Suprapubic skin (tissue), 4 donors: ENCODE data around the gene RAB3C. TPM values are rescaled to one million over a fixed set of nuclear protein-coding genes. Genes with fewer than 3 reads are reported as not detected.

Experiments used
- DNase-seq, 2 donors: peaks; one replicate each; pipeline ENCODE4 v3.0.0-alpha.2; 2019; ENCODE audit warnings: low spot score in 2 of 2
- H3K27ac ChIP-seq: fragments of 200-600 bp; sonication (generic); one replicate; pipeline ENCODE4 v1.5.1; 2019
- H3K27me3 ChIP-seq: fragments of 200-600 bp; sonication (generic); one replicate; pipeline ENCODE4 v1.5.1; 2019
- H3K36me3 ChIP-seq: fragments of 200-600 bp; sonication (generic); one replicate; pipeline ENCODE4 v1.5.1; 2019
- H3K4me1 ChIP-seq: fragments of 200-600 bp; sonication (generic); one replicate; pipeline ENCODE4 v1.5.1; 2019
- H3K4me3 ChIP-seq: fragments of 200-600 bp; sonication (generic); one replicate; pipeline ENCODE4 v1.5.1; 2019; ENCODE audit warnings: mild to moderate bottlenecking
- H3K9me3 ChIP-seq: fragments of 200-600 bp; sonication (generic); one replicate; pipeline ENCODE4 v1.5.1; 2019
- EP300 ChIP-seq: sonication (generic); formaldehyde crosslinking; IDR thresholded peaks from one replicate; pipeline ENCODE4 v1.6.1; 2017; ENCODE audit warnings: antibody characterized with exemption
- POLR2A ChIP-seq, 2 donors: fragments of 450-650 bp; IDR thresholded peaks; one replicate each; pipeline ENCODE4 v1.6.1; 2017; ENCODE audit warnings: antibody characterized with exemption in 2 of 2, mild to moderate bottlenecking in 2 of 2, moderate library complexity in 2 of 2
- POLR2AphosphoS5 ChIP-seq, 3 donors: sonication (generic); formaldehyde crosslinking; IDR thresholded peaks; one replicate each; pipeline ENCODE4 v1.6.1; 2017; ENCODE audit warnings: antibody characterized with exemption in 3 of 3
- WGBS: methylation state at CpG from one replicate; pipeline ENCODE4 v1.1.5; 2018; 5-methylcytosine and 5-hydroxymethylcytosine counted together
- total RNA-seq, 4 donors: library from RNA; depleted of rRNA; stranded (reverse); fragments of >200 nt; gene quantifications; one replicate each; pipeline ENCODE4 v1.1.0, GENCODE V29; 2016
- TF ChIP-seq, protein P1 (sequence below), 2 donors: fragments of 200-600 bp in 1 of 2; fragments of 450-650 bp in 1 of 2; sonication (generic) in 1 of 2; IDR thresholded peaks; one replicate each; pipeline ENCODE4 v1.5.1; 2016 to 2019; ENCODE audit warnings: antibody characterized with exemption in 2 of 2, mild to moderate bottlenecking in 1 of 2, moderate library complexity in 1 of 2

The RAB3C gene
- total RNA-seq, 4 donors from 2014 or later = 0.08 to 1.1 (median 0.27) TPM

DNA sequence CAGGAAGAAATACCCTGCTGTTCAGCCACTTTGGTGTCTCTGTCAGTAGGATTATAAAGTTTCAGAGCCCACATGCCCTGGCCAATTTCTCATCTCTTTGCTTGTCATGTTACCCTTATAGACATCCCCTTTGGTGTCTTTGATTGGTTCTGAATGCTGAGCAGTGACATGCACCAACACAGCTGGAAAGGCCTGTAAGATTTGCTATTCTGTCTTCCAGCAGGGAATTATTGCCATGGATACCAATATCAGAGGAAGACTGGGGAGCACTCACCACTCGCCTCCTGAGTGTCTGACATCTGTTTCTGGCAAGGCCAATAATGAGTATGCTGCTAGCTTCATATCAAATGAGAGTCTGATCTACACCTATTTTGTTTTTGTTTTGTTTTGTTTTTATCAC, 34.4 kb downstream of the RAB3C start:
- H3K4me1 ChIP-seq = no peaks in the 10 kb centered on the region
- H3K36me3 ChIP-seq = no peaks in the 10 kb centered on the region
- H3K27ac ChIP-seq = no peak overlapping the region
- 83% methylated on average over 1 of the region's 1 CpG for WGBS
- H3K4me3 ChIP-seq = no peak overlapping the region
- no peak for DNase-seq
- TF ChIP-seq POLR2AphosphoS5 (IDR thresholded peaks at IDR 0.05) (no peak), EP300 (no peak), POLR2A (IDR thresholded peaks at IDR 0.05) (no peak)
- TF ChIP-seq, protein P1, sequence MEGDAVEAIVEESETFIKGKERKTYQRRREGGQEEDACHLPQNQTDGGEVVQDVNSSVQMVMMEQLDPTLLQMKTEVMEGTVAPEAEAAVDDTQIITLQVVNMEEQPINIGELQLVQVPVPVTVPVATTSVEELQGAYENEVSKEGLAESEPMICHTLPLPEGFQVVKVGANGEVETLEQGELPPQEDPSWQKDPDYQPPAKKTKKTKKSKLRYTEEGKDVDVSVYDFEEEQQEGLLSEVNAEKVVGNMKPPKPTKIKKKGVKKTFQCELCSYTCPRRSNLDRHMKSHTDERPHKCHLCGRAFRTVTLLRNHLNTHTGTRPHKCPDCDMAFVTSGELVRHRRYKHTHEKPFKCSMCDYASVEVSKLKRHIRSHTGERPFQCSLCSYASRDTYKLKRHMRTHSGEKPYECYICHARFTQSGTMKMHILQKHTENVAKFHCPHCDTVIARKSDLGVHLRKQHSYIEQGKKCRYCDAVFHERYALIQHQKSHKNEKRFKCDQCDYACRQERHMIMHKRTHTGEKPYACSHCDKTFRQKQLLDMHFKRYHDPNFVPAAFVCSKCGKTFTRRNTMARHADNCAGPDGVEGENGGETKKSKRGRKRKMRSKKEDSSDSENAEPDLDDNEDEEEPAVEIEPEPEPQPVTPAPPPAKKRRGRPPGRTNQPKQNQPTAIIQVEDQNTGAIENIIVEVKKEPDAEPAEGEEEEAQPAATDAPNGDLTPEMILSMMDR (IDR thresholded peaks at IDR 0.05) = no peak
- no peaks in the 10 kb centered on the region for H3K9me3 ChIP-seq
- H3K27me3 ChIP-seq = no peaks in the 10 kb centered on the region

DNA sequence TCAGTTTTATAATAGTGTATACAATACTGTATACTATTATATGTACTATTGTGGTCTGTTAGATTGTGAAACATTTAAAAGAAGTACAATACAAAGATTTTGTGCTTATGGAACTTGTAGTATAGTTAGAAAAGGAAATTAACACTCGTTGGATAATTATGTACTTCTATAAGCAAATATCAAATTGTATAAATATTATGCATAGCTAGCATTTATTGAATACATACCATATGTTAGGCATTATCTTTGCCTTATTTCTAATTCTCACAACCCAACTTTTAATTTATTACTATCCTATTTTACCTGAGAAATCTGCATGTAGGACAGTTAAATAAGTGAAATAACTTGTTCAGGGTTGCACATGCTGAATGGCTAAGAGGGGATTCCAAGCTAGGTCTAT, 37.5 kb downstream of the RAB3C start:
- H3K9me3 ChIP-seq = no peaks in the 10 kb centered on the region
- no peak overlapping the region for H3K27ac ChIP-seq
- no peaks in the 10 kb centered on the region for H3K4me1 ChIP-seq
- no peaks in the 10 kb centered on the region for H3K36me3 ChIP-seq
- 88% methylated on average over 1 of the region's 1 CpG for WGBS
- no peaks in the 10 kb centered on the region for H3K27me3 ChIP-seq
- H3K4me3 ChIP-seq = no peak overlapping the region
- no peak for TF ChIP-seq POLR2A (IDR thresholded peaks at IDR 0.05)
- TF ChIP-seq EP300 = no peak
- TF ChIP-seq, protein P1 (IDR thresholded peaks at IDR 0.05) = no peak
- no peak for TF ChIP-seq POLR2AphosphoS5 (IDR thresholded peaks at IDR 0.05)
- DNase-seq = no peak

DNA sequence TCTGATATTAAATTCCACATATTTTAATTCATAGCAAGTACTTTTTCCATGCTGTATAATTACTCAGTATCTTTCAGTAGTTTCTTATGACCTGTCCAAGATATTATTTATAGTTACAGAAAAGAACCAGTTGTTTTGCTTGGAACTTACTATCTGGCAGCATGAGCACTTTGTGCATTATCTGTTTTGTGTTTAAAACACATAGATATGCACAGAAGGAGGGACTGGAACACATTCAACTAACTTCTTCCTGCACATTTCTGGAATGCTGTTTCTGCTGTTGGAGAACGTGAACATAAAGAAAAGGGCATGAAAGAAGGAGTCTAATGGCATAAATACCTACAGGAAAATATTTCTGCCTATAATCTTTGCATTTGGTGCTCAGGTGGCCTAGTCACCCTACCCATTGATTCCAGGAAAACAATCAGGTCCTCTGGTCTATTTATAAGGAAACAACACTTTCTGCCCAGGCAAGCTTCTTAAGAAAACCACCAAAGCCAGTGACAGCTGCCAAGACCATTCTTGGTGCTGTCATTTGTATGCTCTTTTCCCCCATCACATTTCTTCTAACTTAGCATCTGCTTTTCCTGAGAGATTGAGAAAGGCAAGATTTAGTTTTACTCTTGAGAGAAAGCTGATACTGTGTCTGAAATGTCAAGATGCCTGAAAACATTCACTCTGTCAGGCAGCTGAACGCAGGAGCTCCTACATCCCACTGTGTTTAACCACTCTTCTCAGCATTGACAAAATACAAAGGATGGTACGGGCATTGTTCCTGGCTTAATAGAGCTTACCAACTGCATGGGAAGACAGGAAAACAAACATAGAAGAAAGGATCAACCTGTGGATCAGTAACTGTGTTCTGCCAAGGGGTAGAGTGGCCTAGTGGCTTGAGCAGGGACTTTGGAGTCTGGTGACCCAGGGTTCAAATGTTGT, 40.3 kb downstream of the RAB3C start:
- DNase-seq = no peak
- Histone ChIP-seq H3K9me3 (no peaks in the 10 kb centered on the region), H3K27ac (no peak overlapping the region), H3K4me3 (no peak overlapping the region), H3K36me3 (no peaks in the 10 kb centered on the region), H3K4me1 (no peaks in the 10 kb centered on the region), H3K27me3 (no peaks in the 10 kb centered on the region)
- TF ChIP-seq POLR2AphosphoS5 (IDR thresholded peaks at IDR 0.05) (no peak), POLR2A (IDR thresholded peaks at IDR 0.05) (no peak), EP300 (no peak)
- TF ChIP-seq, protein P1 (IDR thresholded peaks at IDR 0.05) = no peak
- 70% methylated on average over 3 of the region's 3 CpGs for WGBS

DNA sequence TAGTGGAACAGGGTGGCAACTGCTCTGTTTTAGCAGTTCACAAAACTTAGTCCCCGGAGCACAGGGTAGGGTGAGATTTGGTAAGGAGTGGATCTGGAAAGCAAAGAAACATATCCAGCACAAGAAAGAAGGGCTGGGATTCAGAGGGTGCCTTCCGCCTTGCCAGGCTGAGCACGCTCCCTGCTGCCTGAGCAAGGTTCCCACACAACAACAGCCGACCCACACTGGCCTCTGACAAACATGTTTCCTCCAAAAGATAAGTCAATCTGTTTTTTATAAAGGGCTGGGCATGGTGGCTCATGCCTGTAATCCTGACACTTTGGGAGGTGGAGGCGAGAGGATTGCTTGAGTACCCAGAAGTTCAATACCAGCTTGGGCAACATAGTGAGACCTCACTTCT, 45.8 kb downstream of the RAB3C start:
- no peaks in the 10 kb centered on the region for H3K27me3 ChIP-seq
- no peaks in the 10 kb centered on the region for H3K36me3 ChIP-seq
- TF ChIP-seq POLR2A (IDR thresholded peaks at IDR 0.05) (no peak), EP300 (no peak), POLR2AphosphoS5 (IDR thresholded peaks at IDR 0.05) (no peak)
- TF ChIP-seq, protein P1 (IDR thresholded peaks at IDR 0.05) = no peak
- WGBS = 61% methylated on average over 5 of the region's 5 CpGs
- H3K4me3 ChIP-seq = no peak overlapping the region
- no peak overlapping the region for H3K27ac ChIP-seq
- no peaks in the 10 kb centered on the region for H3K4me1 ChIP-seq
- no peaks in the 10 kb centered on the region for H3K9me3 ChIP-seq
- no peak for DNase-seq

DNA sequence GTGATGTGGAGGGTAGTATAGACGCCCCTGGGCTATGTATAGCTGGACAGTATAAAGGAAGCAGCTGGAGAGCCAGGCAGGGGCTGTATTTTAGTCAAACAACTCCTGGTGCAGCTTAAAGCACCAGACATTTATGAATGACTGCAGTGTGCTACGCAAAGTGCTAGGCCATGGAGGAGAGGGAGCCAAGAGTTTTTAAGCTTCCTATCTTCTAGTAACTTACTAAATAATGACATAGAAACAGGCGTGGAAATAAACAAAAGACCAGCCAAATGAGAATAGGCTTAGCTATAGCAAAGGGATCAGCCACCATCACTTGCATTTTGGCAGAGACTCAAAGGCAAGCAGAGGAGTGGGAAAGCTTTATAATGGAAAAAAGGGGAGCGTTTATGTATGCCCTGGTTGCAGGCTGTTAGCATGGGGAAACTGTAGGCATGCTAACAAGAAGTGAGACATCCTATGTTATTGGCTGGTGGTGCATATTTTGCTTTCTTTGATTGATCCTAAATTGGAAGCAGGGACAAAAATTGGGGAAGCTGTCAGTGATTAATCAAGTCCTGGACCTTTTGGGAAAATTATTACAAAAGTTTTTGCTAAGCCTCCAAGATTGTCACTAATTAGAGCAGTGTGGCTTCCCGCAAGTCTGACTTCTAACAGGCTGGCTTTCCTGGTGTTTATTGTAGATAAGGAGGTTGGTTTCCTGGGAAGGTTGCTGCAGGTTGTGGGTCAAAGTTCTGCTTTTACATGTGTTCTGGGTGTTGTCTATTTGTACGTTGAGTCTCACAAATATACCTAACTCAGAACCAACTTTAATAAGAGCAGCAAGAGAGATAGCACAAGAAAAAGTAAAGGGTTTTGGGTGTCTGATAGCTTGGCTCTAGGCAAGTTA, 46.6 kb downstream of the RAB3C start:
- Histone ChIP-seq H3K4me3 (no peak overlapping the region), H3K36me3 (no peaks in the 10 kb centered on the region), H3K9me3 (no peaks in the 10 kb centered on the region), H3K27me3 (no peaks in the 10 kb centered on the region), H3K4me1 (no peaks in the 10 kb centered on the region), H3K27ac (no peak overlapping the region)
- DNase-seq = no peak
- TF ChIP-seq EP300 = no peak
- no peak for TF ChIP-seq POLR2AphosphoS5 (IDR thresholded peaks at IDR 0.05)
- no peak for TF ChIP-seq POLR2A (IDR thresholded peaks at IDR 0.05)
- TF ChIP-seq, protein P1 (IDR thresholded peaks at IDR 0.05) = no peak
- 38% methylated on average over 6 of the region's 6 CpGs for WGBS
